Measurements from ENCODE around the gene S100Z.
"Not testable (repeated sequence)": the region's sequence is repeated elsewhere in the genome, so short reads cannot be mapped to it uniquely, and the experiment has no call there.

The S100Z gene

GRCh38 chr5:76849419-76850291 is at the start of gene S100Z:
Gene S100Z, plus strand, starts transcription at chr5:76850014. Its CDS starts 25,346 bp downstream, at chr5:76875360.
- H3K4me3 Mint-ChIP-seq, result peak within 1 kb of the TSS; percentile 45
- H3K36me3 Mint-ChIP-seq, result peaks cover 2% of the 10 kb centered on the region
- H3K9me3 Mint-ChIP-seq, result no peaks in the 10 kb centered on the region

GRCh38 chr5:76800579-76800978 is 49.2 kb upstream of the S100Z start:
- no peaks in the 10 kb centered on the region for H3K4me1 Mint-ChIP-seq
- H3K27me3 Mint-ChIP-seq, result no peaks in the 10 kb centered on the region
- H3K27ac Mint-ChIP-seq, result no peak overlapping the region
- H3K9me3 Mint-ChIP-seq, result no peaks in the 10 kb centered on the region
- no peak overlapping the region for H3K4me3 Mint-ChIP-seq
- H3K36me3 Mint-ChIP-seq, result no peaks in the 10 kb centered on the region

More at GRCh38 chr5:76849419-76850291, at the start of gene S100Z:
- peaks cover 29% of the 10 kb centered on the region for H3K4me1 Mint-ChIP-seq
- no peaks in the 10 kb centered on the region for H3K27me3 Mint-ChIP-seq
- H3K27ac Mint-ChIP-seq, result peak within 1 kb of the TSS; percentile 79

GRCh38 chr5:76801159-76801802 is 48.5 kb upstream of the S100Z start:
- H3K36me3 Mint-ChIP-seq, result no peaks in the 10 kb centered on the region
- H3K27ac Mint-ChIP-seq, result no peak overlapping the region
- H3K4me3 Mint-ChIP-seq, result no peak overlapping the region
- no peaks in the 10 kb centered on the region for H3K4me1 Mint-ChIP-seq
- H3K9me3 Mint-ChIP-seq, result no peaks in the 10 kb centered on the region
- no peaks in the 10 kb centered on the region for H3K27me3 Mint-ChIP-seq

DNA sequence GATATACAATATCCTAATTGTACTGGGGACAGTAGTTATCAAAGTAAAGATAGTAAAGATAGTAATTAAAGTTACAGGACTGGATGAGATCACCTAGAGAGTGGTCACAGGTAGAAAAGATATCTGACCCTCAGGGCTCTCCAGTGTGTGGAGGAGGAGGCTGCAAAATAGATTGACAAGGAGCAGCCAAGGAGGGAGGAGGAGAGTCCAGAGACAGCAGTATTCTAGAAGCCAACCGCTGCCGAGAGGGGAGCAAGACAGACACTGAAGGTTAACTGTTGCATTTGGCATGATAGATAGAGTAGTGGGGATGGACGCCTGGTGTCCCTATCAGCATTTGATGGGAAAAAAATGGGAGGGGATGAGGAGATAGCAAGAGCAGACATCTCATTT is 48.0 kb upstream of the S100Z start:
- H3K36me3 Mint-ChIP-seq, result no peaks in the 10 kb centered on the region
- H3K9me3 Mint-ChIP-seq, result no peaks in the 10 kb centered on the region
- H3K27ac Mint-ChIP-seq, result no peak overlapping the region
- H3K27me3 Mint-ChIP-seq, result no peaks in the 10 kb centered on the region
- no peak overlapping the region for H3K4me3 Mint-ChIP-seq
- no peaks in the 10 kb centered on the region for H3K4me1 Mint-ChIP-seq

GRCh38 chr5:76804266-76804665 is 45.5 kb upstream of the S100Z start:
- Mint-ChIP-seq H3K27me3 (no peaks in the 10 kb centered on the region), H3K36me3 (no peaks in the 10 kb centered on the region), H3K4me1 (no peaks in the 10 kb centered on the region), H3K27ac (no peak overlapping the region), H3K4me3 (no peak overlapping the region), H3K9me3 (no peaks in the 10 kb centered on the region)

DNA sequence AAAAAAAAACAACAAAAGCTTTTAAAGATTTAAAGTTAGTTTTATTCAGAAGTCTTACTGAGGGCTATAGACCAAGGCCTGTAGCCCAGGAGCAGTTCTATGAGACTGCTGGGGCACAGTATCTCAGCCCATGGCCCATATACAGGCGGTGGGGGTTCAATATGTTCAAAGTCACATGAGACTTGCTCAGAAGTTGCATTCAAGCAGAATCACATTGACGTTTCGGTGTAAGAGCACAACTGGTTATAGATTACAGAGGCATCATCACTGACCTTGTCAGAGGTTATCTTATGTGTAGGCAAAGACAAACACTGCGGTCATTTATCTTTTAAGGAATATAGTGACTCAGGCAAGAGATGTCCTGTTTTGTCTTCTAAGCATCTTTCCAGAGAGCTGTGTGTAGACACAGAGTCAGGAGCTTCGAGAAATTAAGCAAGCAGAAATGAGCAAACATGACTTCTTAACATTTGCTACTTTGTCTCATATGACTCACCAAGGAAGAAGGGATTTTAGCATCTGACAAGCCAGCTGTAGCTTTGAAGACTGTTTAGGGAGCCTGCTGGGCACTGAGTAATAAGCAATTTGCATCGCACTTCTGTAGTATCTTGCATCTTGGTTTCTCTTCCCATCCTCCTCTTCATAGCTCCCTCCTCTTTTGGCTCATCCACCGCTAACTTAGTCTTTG is 43.9 kb upstream of the S100Z start:
- Mint-ChIP-seq H3K4me3 (no peak overlapping the region), H3K27ac (no peak overlapping the region), H3K36me3 (no peaks in the 10 kb centered on the region), H3K9me3 (no peaks in the 10 kb centered on the region), H3K4me1 (no peaks in the 10 kb centered on the region), H3K27me3 (no peaks in the 10 kb centered on the region)

DNA sequence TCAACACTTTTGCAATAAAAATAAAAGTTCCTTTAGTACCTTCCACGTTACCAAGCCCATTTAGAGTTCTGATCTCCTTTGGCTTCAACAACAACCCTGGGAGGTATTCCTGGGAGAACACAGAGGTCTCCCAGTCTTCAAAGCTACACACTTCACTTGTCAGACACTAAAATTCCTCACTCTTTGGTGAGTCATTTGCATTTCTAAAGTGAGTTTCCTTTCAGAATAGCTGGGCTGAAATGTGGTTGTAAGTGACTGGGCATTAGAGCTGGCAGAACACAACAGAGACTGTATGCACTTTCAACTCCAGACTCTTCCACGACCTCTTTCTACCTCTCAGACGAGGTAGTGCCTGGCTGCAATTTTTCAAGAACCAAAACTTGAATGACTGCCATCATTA is 42.5 kb upstream of the S100Z start:
- no peaks in the 10 kb centered on the region for H3K4me1 Mint-ChIP-seq
- H3K36me3 Mint-ChIP-seq, result no peaks in the 10 kb centered on the region
- no peaks in the 10 kb centered on the region for H3K9me3 Mint-ChIP-seq
- H3K4me3 Mint-ChIP-seq, result no peak overlapping the region
- no peak overlapping the region for H3K27ac Mint-ChIP-seq
- no peaks in the 10 kb centered on the region for H3K27me3 Mint-ChIP-seq

DNA sequence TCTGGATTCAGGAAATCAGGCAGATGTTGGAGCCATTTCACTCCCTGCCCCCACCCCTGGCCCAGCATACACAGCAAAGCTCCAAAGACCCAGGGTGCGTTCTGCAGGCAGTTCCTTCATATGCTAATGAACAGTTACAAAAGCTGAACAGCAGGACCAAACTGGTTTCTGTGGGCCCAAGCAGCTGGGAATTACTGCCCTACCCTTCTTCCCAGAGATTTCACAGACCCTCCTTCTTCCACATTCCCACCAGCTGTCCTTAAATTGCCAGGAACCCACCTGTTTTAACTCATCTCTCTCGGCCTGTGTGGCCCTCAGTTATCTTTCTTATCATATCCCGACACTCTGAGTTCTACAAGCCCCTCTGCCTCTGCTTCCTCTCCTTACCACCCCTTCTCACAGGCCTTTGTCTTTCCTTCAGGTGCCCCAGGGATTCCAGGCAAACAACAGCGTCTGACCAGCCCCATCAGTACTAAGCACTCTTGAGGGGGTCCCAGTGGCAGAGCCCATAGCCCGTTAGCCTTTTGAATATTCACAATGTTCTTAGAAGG is 41.6 kb upstream of the S100Z start:
- Mint-ChIP-seq H3K4me1 (no peaks in the 10 kb centered on the region), H3K27ac (no peak overlapping the region), H3K27me3 (no peaks in the 10 kb centered on the region), H3K9me3 (no peaks in the 10 kb centered on the region), H3K4me3 (no peak overlapping the region), H3K36me3 (no peaks in the 10 kb centered on the region)

DNA sequence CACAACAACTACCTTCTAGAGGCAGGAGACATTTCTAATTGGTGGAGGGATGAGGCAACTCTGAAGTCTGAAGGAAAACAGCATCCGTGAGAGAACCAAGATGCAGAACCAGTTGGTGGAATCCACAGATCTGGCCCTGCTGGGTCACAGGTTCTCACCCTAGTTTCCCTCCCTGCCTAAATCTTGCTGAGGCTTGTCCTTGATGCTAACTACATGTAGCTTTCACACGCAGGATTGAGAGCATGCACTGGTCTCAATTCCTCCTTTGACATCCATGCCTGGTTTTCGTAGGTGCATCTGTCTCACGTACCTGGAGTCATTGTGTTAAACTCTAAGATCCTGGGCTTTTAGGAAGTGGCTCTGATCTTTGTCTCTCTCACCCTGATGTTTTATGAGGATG is 40.7 kb upstream of the S100Z start:
- H3K27ac Mint-ChIP-seq, result no peak overlapping the region
- no peaks in the 10 kb centered on the region for H3K9me3 Mint-ChIP-seq
- H3K4me1 Mint-ChIP-seq, result no peaks in the 10 kb centered on the region
- H3K36me3 Mint-ChIP-seq, result no peaks in the 10 kb centered on the region
- no peaks in the 10 kb centered on the region for H3K27me3 Mint-ChIP-seq
- no peak overlapping the region for H3K4me3 Mint-ChIP-seq

GRCh38 chr5:76810236-76810635 is 39.6 kb upstream of the S100Z start:
- no peaks in the 10 kb centered on the region for H3K36me3 Mint-ChIP-seq
- H3K4me1 Mint-ChIP-seq, result no peaks in the 10 kb centered on the region

GRCh38 chr5:76811214-76811613 is 38.6 kb upstream of the S100Z start:
- no peaks in the 10 kb centered on the region for H3K36me3 Mint-ChIP-seq
- no peaks in the 10 kb centered on the region for H3K4me1 Mint-ChIP-seq
- H3K4me3 Mint-ChIP-seq, result no peak overlapping the region
- no peak overlapping the region for H3K27ac Mint-ChIP-seq
- H3K9me3 Mint-ChIP-seq, result no peaks in the 10 kb centered on the region
- H3K27me3 Mint-ChIP-seq, result no peaks in the 10 kb centered on the region

More at GRCh38 chr5:76810236-76810635, 39.6 kb upstream of the S100Z start:
- no peaks in the 10 kb centered on the region for H3K9me3 Mint-ChIP-seq
- no peaks in the 10 kb centered on the region for H3K27me3 Mint-ChIP-seq
- H3K27ac Mint-ChIP-seq, result no peak overlapping the region
- H3K4me3 Mint-ChIP-seq, result no peak overlapping the region

- H3K27me3 Mint-ChIP-seq, H3K27ac Mint-ChIP-seq, H3K9me3 Mint-ChIP-seq, H3K36me3 Mint-ChIP-seq, H3K4me3 Mint-ChIP-seq, H3K4me1 Mint-ChIP-seq: not testable (repeated sequence)
Measured at GRCh38 chr5:76812209-76812608, 37.6 kb upstream of the S100Z start.

DNA sequence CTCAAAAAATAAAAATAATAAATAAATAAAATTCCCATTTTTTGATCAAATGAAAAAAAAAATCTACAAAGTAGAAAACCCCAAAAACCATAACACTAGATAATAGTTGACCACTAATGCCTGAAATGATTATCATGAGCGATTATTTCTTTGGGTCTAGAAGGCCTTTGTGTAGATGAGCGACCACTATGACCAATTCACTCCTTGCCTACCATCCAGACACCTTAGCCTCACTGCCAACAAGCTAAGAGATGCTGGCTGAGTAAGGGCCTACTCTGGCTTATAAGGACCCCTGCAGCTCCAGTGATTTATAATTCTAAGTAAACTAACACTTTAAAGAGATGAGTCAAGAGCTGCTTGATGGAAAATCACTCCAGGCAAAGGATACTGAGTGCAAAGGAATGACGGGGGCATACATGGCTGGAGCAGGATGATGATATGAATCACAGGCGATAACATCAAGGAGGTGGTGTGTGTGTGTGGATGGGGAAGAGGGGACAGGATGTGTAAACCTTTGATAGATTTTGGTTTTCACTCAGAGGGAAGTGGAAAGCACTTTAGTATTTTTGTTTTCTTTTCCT is 35.7 kb upstream of the S100Z start:
- H3K27ac Mint-ChIP-seq, result no peak overlapping the region
- peaks cover 4% of the 10 kb centered on the region for H3K27me3 Mint-ChIP-seq
- H3K4me3 Mint-ChIP-seq, result no peak overlapping the region
- H3K36me3 Mint-ChIP-seq, result no peaks in the 10 kb centered on the region
- peaks cover 6% of the 10 kb centered on the region for H3K4me1 Mint-ChIP-seq
- no peaks in the 10 kb centered on the region for H3K9me3 Mint-ChIP-seq

DNA sequence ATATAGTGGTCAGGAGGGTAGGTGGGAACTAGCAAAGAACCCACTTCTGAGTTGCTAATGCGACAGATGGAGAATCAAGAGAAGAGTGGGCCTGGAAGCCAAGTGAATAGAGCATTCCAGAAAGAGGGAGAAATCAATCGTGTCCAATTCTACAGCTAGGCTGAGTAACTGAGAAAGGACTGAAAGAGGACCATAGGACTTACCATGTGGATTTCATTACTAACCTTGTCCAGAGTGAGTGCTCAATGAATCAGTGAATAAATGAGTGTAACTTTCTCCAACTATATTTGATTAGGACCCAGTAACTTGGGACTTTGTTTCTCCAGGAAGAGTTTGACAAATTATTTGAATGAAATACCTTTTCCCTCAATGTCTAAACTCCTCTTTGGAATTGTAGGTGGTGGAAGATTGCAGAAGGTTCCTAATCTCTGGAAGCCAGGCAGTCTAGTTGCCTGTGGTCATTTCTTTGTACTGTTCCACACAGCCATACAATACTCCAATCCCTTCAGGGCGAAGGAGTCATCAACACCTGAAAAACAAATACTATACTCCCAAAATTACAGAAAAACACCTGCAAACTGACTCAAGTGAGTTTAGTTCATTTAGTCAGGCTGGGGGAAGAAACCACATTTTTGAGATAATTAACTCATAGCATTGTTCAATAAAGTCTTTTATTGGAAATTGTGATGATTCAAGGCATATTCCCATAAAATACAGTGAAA is 33.5 kb upstream of the S100Z start:
- no peak overlapping the region for H3K4me3 Mint-ChIP-seq
- H3K9me3 Mint-ChIP-seq, result no peaks in the 10 kb centered on the region
- peaks cover 4% of the 10 kb centered on the region for H3K27me3 Mint-ChIP-seq

More for the DNA sequence above, 33.5 kb upstream of the S100Z start:
- H3K27ac Mint-ChIP-seq, result no peak overlapping the region
- H3K36me3 Mint-ChIP-seq, result no peaks in the 10 kb centered on the region
- peaks cover 12% of the 10 kb centered on the region for H3K4me1 Mint-ChIP-seq
